Neuronal stem cell (in vitro differentiated cells): ENCODE results near the gene CCDC102B.
"Not testable (repeated sequence)": the region's sequence is repeated elsewhere in the genome, so short reads cannot be mapped to it uniquely, and the experiment has no call there.

Experiments
- DNase-seq: peaks from one replicate; pipeline ENCODE4 v3.0.0-alpha.2; 2013; ENCODE audit warnings: low spot score
- H2AFZ ChIP-seq: one replicate; pipeline ENCODE4 v1.6.1; 2013; ENCODE audit warnings: mild to moderate bottlenecking, low read length, inconsistent platforms
- H2AK5ac ChIP-seq: 2 replicates; pipeline ENCODE4 v1.6.1; 2013; ENCODE audit warnings: low read depth, mild to moderate bottlenecking, inconsistent platforms, low read length, moderate library complexity, mixed read lengths
- H2BK120ac ChIP-seq: 2 replicates; pipeline ENCODE4 v1.6.1; 2013; ENCODE audit warnings: low read depth, mild to moderate bottlenecking, inconsistent platforms, low read length, moderate library complexity, mixed read lengths
- H2BK12ac ChIP-seq: one replicate; pipeline ENCODE4 v1.6.1; 2013; ENCODE audit warnings: low read length, inconsistent platforms
- H2BK15ac ChIP-seq: 2 replicates; pipeline ENCODE4 v1.6.1; 2013; ENCODE audit warnings: mild to moderate bottlenecking, low read length, inconsistent platforms, mixed read lengths
- H2BK5ac ChIP-seq: one replicate; pipeline ENCODE4 v1.6.1; 2013; ENCODE audit warnings: inconsistent platforms, mild to moderate bottlenecking, low read length, moderate library complexity
- H3K14ac ChIP-seq: one replicate; pipeline ENCODE4 v1.6.1; 2013; ENCODE audit warnings: low read length, inconsistent platforms
- H3K18ac ChIP-seq: 2 replicates; pipeline ENCODE4 v1.6.1; 2013; ENCODE audit warnings: low read length, inconsistent platforms
- H3K23ac ChIP-seq: 2 replicates; pipeline ENCODE4 v1.6.1; 2013; ENCODE audit warnings: low read depth, mild to moderate bottlenecking, mixed read lengths, low read length, inconsistent platforms; ENCODE audit not compliant: poor library complexity
- H3K27ac ChIP-seq: replicated peaks from 3 replicates; pipeline ENCODE4 v1.5.1; 2013; ENCODE audit warnings: low read length, inconsistent platforms
- H3K27me3 ChIP-seq, 3 experiments: 2 replicates each; pipeline ENCODE4 v1.6.1; 2013; ENCODE audit warnings: low read length in 3 of 3, mild to moderate bottlenecking in 2 of 3, inconsistent platforms in 1 of 3, low read depth in 1 of 3, mixed read lengths in 1 of 3, moderate library complexity in 1 of 3; ENCODE audit not compliant: control insufficient read depth in 3 of 3, insufficient read depth in 3 of 3
- H3K36me3 ChIP-seq, 2 donors: replicated peaks in 1 of 2; 2 replicates each; pipeline ENCODE4 v1.6.1; 2013; ENCODE audit warnings: low read length in 2 of 2; ENCODE audit not compliant: control insufficient read depth in 2 of 2, insufficient read depth in 2 of 2
- H3K4ac ChIP-seq: 2 replicates; pipeline ENCODE4 v1.6.1; 2013; ENCODE audit warnings: inconsistent platforms, mild to moderate bottlenecking, low read length, moderate library complexity
- H3K4me1 ChIP-seq, 2 donors: 1 replicate in 1 of 2; 2 replicates in 1 of 2; pipeline ENCODE4 v1.6.1; 2013; ENCODE audit warnings: low read length in 2 of 2, low read depth in 1 of 2; ENCODE audit not compliant: control insufficient read depth in 2 of 2, insufficient read depth in 1 of 2
- H3K4me2 ChIP-seq: one replicate; pipeline ENCODE4 v1.6.1; 2013; ENCODE audit warnings: mild to moderate bottlenecking, low read length, inconsistent platforms; ENCODE audit not compliant: insufficient read depth, poor library complexity, severe bottlenecking
- H3K4me3 ChIP-seq, 2 donors: 2 replicates each; pipeline ENCODE4 v1.5.1; 2013; ENCODE audit warnings: low read length in 2 of 2, mild to moderate bottlenecking in 2 of 2, inconsistent platforms in 1 of 2, moderate library complexity in 1 of 2
- H3K79me1 ChIP-seq: one replicate; pipeline ENCODE4 v1.6.1; 2013; ENCODE audit warnings: low read depth, mild to moderate bottlenecking, inconsistent platforms, low read length, moderate library complexity
- H3K9ac ChIP-seq: one replicate; pipeline ENCODE4 v1.6.1; 2013; ENCODE audit warnings: mild to moderate bottlenecking, low read depth, low read length, inconsistent platforms; ENCODE audit not compliant: poor library complexity
- H3K9me3 ChIP-seq, 2 donors: replicated peaks in 1 of 2; 2 replicates each; pipeline versions ENCODE3 to v1.6.1; 2013; ENCODE audit warnings: low read length in 2 of 2, mild to moderate bottlenecking in 2 of 2, inconsistent platforms in 1 of 2, low read depth in 1 of 2, mixed read lengths in 1 of 2, moderate library complexity in 1 of 2; ENCODE audit not compliant: control insufficient read depth in 2 of 2, insufficient read depth in 1 of 2
- H4K8ac ChIP-seq: one replicate; pipeline ENCODE4 v1.6.1; 2013; ENCODE audit warnings: low read depth, mild to moderate bottlenecking, inconsistent platforms, low read length, moderate library complexity
- H4K91ac ChIP-seq: one replicate; pipeline ENCODE4 v1.6.1; 2013; ENCODE audit warnings: low read length, low read depth, mild to moderate bottlenecking, inconsistent platforms; ENCODE audit not compliant: poor library complexity
- WGBS, 2 donors: extraction: QIAGEN DNeasy Blood & Tissue Kit; methylation state at CpG; one replicate each; pipeline ENCODE4 v1.1.7; 2013; ENCODE audit warnings: missing lambda C conversion rate in 2 of 2, mixed read lengths in 1 of 2; ENCODE audit not compliant: insufficient read length in 2 of 2, insufficient replicate concordance in 1 of 2; ENCODE audit errors: extremely low coverage in 2 of 2; 5-methylcytosine and 5-hydroxymethylcytosine counted together

Gene CCDC102B

DNA sequence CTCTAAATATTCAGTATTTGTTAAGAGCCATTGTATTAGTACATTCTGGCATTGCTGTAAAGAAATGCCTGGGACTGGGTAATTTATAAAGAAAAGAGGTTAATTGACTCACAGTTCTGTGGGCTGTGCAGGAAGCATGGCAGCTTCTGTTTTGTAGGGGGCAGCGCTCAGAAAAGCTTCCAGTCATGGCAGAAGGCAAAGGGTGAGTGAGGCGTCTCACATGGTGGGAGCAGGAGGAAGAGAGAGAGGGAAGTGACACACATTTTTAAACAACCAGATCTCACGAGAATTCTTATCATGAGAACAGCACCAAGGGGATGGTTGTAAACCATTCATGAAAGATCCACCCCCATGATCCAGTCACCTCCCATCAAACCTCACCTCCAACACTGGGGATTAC lies 13.8 kb upstream of the CCDC102B start:
- WGBS, 2 donors: no CpG with 5 or more reads among the region's 3 CpGs
- no peaks in the 10 kb centered on the region for H3K79me1 ChIP-seq
- no peak overlapping the region for H2BK5ac ChIP-seq
- no peak overlapping the region for H2BK15ac ChIP-seq
- H3K9ac ChIP-seq: no peak overlapping the region
- no peak overlapping the region for H3K4ac ChIP-seq
- no peak for DNase-seq
- H2BK120ac ChIP-seq: no peak overlapping the region
- no peak overlapping the region for H3K4me2 ChIP-seq
- H4K8ac ChIP-seq: no peak overlapping the region
- no peak overlapping the region for H3K27ac ChIP-seq
- H2AFZ ChIP-seq: no peak overlapping the region
- no peaks in the 10 kb centered on the region for H3K4me1 ChIP-seq
- H2BK12ac ChIP-seq: no peak overlapping the region
- no peak overlapping the region for H3K23ac ChIP-seq
- no peak overlapping the region for H3K14ac ChIP-seq
- H4K91ac ChIP-seq: no peak overlapping the region
- no peak overlapping the region for H2AK5ac ChIP-seq
- no peaks in the 10 kb centered on the region for H3K9me3 ChIP-seq
- no peak overlapping the region for H3K4me3 ChIP-seq
- no peak overlapping the region for H3K18ac ChIP-seq
- H3K36me3 ChIP-seq: no peaks in the 10 kb centered on the region
- no peaks in the 10 kb centered on the region for H3K27me3 ChIP-seq

DNA sequence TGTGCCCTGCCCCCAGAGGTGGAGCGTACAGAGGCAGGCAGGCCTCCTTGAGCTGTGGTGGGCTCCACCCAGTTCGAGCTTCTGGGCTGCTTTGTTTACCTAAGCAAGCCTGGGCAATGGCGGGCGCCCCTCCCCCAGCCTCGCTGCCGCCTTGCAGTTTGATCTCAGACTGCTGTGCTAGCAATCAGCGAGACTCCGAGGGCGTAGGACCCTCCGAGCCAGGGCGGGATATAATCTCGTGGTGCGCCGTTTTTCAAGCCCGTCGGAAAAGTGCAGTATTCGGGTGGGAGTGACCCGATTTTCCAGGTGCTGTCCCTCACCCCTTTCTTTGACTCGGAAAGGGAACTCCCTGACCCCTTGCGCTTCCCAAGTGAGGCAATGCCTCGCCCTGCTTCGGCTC lies 7.6 kb upstream of the CCDC102B start:
- not testable (repeated sequence) for H3K18ac ChIP-seq, H3K4me2 ChIP-seq, DNase-seq, H3K79me1 ChIP-seq, H4K8ac ChIP-seq, H4K91ac ChIP-seq, H2BK120ac ChIP-seq, H3K36me3 ChIP-seq, H2BK12ac ChIP-seq, H2BK5ac ChIP-seq, H3K4ac ChIP-seq, H3K4me1 ChIP-seq, H2AFZ ChIP-seq, H3K14ac ChIP-seq, H3K9ac ChIP-seq, H3K9me3 ChIP-seq, H2BK15ac ChIP-seq, H3K4me3 ChIP-seq, H2AK5ac ChIP-seq, H3K23ac ChIP-seq, H3K27ac ChIP-seq, H3K27me3 ChIP-seq
- WGBS, 2 donors: no CpG with 5 or more reads among the region's 22 CpGs

DNA sequence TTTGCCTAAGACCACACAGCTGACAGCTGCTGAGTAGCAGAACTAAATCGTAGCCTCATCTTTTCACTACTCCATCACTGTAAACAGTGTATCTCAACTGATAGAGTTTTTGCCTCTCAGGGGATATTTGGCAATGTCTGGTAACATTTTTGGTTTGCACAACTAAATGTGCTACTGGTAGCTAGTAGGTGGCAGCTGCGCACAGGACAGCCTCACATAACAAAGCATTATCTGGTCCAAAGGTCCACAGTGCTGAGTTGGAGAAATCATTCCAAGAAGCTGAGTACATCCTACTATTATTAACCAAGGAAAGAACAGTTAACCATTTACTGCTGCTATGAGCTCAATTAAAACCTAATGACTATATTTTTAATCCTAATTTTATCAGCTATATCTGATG lies 6.1 kb upstream of the CCDC102B start:
- no peaks in the 10 kb centered on the region for H3K27me3 ChIP-seq
- no peak overlapping the region for H3K27ac ChIP-seq
- H3K23ac ChIP-seq: no peak overlapping the region
- no peak overlapping the region for H2BK12ac ChIP-seq
- H2BK120ac ChIP-seq: no peak overlapping the region
- no peaks in the 10 kb centered on the region for H3K36me3 ChIP-seq
- H3K9ac ChIP-seq: no peak overlapping the region
- peaks cover 0 to 3% of the 10 kb centered on the region in 2 donors for H3K4me1 ChIP-seq
- no peak overlapping the region for H3K18ac ChIP-seq
- H4K8ac ChIP-seq: no peak overlapping the region
- no peak overlapping the region for H2BK5ac ChIP-seq
- H2AK5ac ChIP-seq: no peak overlapping the region
- H3K4me3 ChIP-seq: no peak overlapping the region
- no CpG with 5 or more reads among the region's 2 CpGs for WGBS, 2 donors
- H3K4ac ChIP-seq: no peak overlapping the region
- H2BK15ac ChIP-seq: no peak overlapping the region
- no peak overlapping the region for H3K4me2 ChIP-seq
- no peak overlapping the region for H4K91ac ChIP-seq
- peaks cover 0 to 2% of the 10 kb centered on the region in 2 donors for H3K9me3 ChIP-seq
- no peaks in the 10 kb centered on the region for H3K79me1 ChIP-seq
- no peak for DNase-seq
- no peak overlapping the region for H3K14ac ChIP-seq
- no peak overlapping the region for H2AFZ ChIP-seq

GRCh38 chr18:68793951-68794350 lies 3.9 kb upstream of the CCDC102B start:
- Histone ChIP-seq H3K4me1 (peaks cover 0 to 16% of the 10 kb centered on the region in 2 donors), H3K23ac (no peak overlapping the region)

More at GRCh38 chr18:68793951-68794350, 3.9 kb upstream of the CCDC102B start:
- H2AK5ac ChIP-seq: no peak overlapping the region
- no peak overlapping the region for H3K27ac ChIP-seq
- no peak overlapping the region for H3K18ac ChIP-seq
- peaks cover 0 to 2% of the 10 kb centered on the region in 2 donors for H3K9me3 ChIP-seq
- no peak overlapping the region for H3K14ac ChIP-seq
- H3K9ac ChIP-seq: no peak overlapping the region
- H4K91ac ChIP-seq: no peak overlapping the region
- no peaks in the 10 kb centered on the region for H3K36me3 ChIP-seq
- no peak overlapping the region for H4K8ac ChIP-seq
- H2AFZ ChIP-seq: no peak overlapping the region
- no peak overlapping the region for H2BK12ac ChIP-seq
- H2BK120ac ChIP-seq: no peak overlapping the region
- no peak overlapping the region for H2BK15ac ChIP-seq
- no peak overlapping the region for H3K4ac ChIP-seq
- H2BK5ac ChIP-seq: no peak overlapping the region
- H3K79me1 ChIP-seq: no peaks in the 10 kb centered on the region
- H3K27me3 ChIP-seq: no peaks in the 10 kb centered on the region
- no peak for DNase-seq
- H3K4me2 ChIP-seq: no peak overlapping the region
- no peak overlapping the region for H3K4me3 ChIP-seq
